ENCODE measurements around the gene ADAT3.

DNA sequence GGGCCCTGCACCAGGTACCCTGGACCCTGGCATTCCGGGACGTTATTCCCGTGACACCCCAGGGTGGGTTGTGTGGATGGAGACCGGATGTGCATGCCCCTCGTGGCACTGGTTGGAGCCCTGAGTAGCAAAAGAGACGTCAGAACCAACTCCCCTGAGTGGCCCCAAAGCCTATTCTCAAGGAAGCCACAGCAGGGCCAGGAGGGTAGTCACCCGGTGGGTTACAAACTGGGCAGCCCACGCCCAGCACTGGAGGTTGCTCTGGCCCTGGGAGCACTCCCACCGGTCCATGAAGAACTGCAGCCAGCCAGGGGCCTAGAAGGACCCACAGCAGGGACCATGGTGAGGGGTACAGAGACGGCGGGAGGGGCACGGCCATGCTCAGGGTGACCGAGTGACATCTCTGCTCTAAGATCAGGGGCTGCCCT is 49.4 kb upstream of the ADAT3 start:
- TF ChIP-seq, protein P1, sequence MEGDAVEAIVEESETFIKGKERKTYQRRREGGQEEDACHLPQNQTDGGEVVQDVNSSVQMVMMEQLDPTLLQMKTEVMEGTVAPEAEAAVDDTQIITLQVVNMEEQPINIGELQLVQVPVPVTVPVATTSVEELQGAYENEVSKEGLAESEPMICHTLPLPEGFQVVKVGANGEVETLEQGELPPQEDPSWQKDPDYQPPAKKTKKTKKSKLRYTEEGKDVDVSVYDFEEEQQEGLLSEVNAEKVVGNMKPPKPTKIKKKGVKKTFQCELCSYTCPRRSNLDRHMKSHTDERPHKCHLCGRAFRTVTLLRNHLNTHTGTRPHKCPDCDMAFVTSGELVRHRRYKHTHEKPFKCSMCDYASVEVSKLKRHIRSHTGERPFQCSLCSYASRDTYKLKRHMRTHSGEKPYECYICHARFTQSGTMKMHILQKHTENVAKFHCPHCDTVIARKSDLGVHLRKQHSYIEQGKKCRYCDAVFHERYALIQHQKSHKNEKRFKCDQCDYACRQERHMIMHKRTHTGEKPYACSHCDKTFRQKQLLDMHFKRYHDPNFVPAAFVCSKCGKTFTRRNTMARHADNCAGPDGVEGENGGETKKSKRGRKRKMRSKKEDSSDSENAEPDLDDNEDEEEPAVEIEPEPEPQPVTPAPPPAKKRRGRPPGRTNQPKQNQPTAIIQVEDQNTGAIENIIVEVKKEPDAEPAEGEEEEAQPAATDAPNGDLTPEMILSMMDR (IDR thresholded peaks at IDR 0.05): no peak
- no peak for TF ChIP-seq POLR2A (IDR thresholded peaks at IDR 0.05)

All from uterus (tissue), 2 donors.